GM12872 (cell line): ENCODE data around the gene HOXD12.

Experiments used
- TF ChIP-seq, protein P1 (sequence below): IDR thresholded peaks from 3 replicates; pipeline ENCODE4 v1.5.1; 2011; ENCODE audit warnings: low read depth, mild to moderate bottlenecking, low read length, moderate library complexity; ENCODE audit not compliant: insufficient read depth

The HOXD12 gene

GRCh38 chr2:176146101-176146500 is 46.5 kb downstream of the HOXD12 start:
- TF ChIP-seq, protein P1, sequence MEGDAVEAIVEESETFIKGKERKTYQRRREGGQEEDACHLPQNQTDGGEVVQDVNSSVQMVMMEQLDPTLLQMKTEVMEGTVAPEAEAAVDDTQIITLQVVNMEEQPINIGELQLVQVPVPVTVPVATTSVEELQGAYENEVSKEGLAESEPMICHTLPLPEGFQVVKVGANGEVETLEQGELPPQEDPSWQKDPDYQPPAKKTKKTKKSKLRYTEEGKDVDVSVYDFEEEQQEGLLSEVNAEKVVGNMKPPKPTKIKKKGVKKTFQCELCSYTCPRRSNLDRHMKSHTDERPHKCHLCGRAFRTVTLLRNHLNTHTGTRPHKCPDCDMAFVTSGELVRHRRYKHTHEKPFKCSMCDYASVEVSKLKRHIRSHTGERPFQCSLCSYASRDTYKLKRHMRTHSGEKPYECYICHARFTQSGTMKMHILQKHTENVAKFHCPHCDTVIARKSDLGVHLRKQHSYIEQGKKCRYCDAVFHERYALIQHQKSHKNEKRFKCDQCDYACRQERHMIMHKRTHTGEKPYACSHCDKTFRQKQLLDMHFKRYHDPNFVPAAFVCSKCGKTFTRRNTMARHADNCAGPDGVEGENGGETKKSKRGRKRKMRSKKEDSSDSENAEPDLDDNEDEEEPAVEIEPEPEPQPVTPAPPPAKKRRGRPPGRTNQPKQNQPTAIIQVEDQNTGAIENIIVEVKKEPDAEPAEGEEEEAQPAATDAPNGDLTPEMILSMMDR = no peak

DNA sequence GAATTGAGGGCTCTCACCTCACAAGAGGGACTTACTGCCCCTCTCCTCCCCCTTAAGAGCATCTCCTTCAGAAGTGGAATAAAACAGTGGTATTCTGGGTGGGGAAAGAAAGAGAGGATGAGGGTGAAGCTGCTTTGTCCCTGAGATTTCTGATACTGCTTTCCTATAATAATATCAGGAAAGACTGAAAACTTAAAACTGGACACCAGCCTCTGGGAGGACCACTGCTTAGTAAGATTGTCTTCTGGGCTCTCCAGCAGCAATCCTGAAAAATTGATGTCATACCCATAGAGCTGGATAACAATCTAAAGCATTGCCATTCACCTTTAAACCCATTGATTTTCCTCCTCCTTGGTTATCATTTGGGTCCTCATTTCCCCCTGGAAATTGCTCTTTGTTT is 47.0 kb downstream of the HOXD12 start:
- TF ChIP-seq, protein P1 = no peak

- TF ChIP-seq, protein P1 = no peak
Observed at GRCh38 chr2:176147210-176147799, 47.7 kb downstream of the HOXD12 start.

DNA sequence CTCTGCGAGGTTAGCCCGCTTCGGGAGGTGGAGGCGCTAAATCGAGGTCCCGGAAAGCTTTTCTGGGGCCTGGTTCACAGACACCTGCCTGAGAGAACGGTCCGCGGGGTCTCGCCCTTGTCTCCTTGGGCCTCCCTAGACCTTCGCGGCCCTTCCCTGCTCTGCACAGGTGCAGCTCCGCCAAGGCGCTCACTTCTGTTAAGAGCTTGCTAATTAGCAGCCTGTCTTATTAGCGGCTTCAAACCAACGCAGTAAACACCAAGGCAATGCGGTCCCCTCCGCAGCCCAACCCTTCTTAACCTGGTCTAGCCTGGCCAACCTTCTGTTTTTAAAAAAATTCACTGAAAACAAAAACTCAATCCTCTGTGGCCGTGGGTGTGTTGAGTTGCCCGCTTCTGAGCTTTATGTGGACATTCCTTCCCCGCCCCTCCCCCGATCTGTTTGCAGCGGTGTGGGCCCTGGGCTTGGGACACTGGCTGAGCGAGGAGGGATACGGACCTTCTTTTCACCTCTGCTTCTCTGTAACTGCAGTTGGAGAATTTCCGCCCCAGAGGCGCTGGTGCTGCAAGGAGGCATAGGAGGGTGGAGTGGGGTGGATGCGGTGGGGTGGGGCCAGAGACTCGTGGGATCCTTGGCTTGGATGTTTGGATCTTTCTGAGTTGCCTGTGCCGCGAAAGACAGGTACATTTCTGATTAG is 48.4 kb downstream of the HOXD12 start:
- TF ChIP-seq, protein P1 = no peak

- TF ChIP-seq, protein P1 = no peak
Observed at GRCh38 chr2:176148751-176149421, 49.3 kb downstream of the HOXD12 start.

GRCh38 chr2:176149481-176149938 is 49.9 kb downstream of the HOXD12 start:
- TF ChIP-seq, protein P1 = no peak

- TF ChIP-seq, protein P1 = no peak
Observed at GRCh38 chr2:176149939-176150583, 50.5 kb downstream of the HOXD12 start.
